Osteoblast (primary cell): ENCODE data around the gene IL3RA. TPM values are rescaled to one million over a fixed set of nuclear protein-coding genes. Genes with fewer than 3 reads are reported as not detected.
"Not testable (repeated sequence)": the region's sequence is repeated elsewhere in the genome, so short reads cannot be mapped to it uniquely, and the experiment has no call there.

ENCODE experiments used
- DNase-seq: peaks from one replicate; pipeline ENCODE4 v3.0.0; 2011; ENCODE audit warnings: low spot score, mixed read lengths; ENCODE audit not compliant: insufficient read length; ENCODE audit errors: missing footprints
- H2AFZ ChIP-seq: 2 replicates; pipeline ENCODE4 v1.6.0; 2011; ENCODE audit warnings: mild to moderate bottlenecking, low read length
- H3K27ac ChIP-seq: 2 replicates; pipeline ENCODE4 v1.5.1; 2011; ENCODE audit warnings: mild to moderate bottlenecking, low read depth, low read length, moderate library complexity
- H3K27me3 ChIP-seq: 2 replicates; pipeline ENCODE4 v1.6.0; 2012; ENCODE audit warnings: mild to moderate bottlenecking, control low read depth, inconsistent platforms, low read length, moderate library complexity; ENCODE audit not compliant: insufficient read depth
- H3K36me3 ChIP-seq: 2 replicates; pipeline ENCODE4 v1.5.1; 2011; ENCODE audit warnings: mild to moderate bottlenecking, low read length, control low read depth, moderate library complexity; ENCODE audit not compliant: insufficient read depth
- H3K4me1 ChIP-seq: 2 replicates; pipeline ENCODE4 v1.5.1; 2011; ENCODE audit warnings: mild to moderate bottlenecking, low read length, control low read depth, moderate library complexity; ENCODE audit not compliant: insufficient read depth
- H3K4me2 ChIP-seq: 2 replicates; pipeline ENCODE4 v1.6.0; 2011; ENCODE audit warnings: mild to moderate bottlenecking, low read length; ENCODE audit not compliant: insufficient read depth
- H3K4me3 ChIP-seq: fragments of 200-600 bp; sonication (generic); 3 replicates; pipeline ENCODE4 v1.5.1; 2012; ENCODE audit warnings: mild to moderate bottlenecking, low read length, inconsistent platforms; ENCODE audit not compliant: insufficient read depth
- H3K79me2 ChIP-seq: 2 replicates; pipeline ENCODE4 v1.6.0; 2012; ENCODE audit warnings: mild to moderate bottlenecking, low read length, control low read depth, inconsistent platforms; ENCODE audit not compliant: insufficient read depth
- H3K9me3 ChIP-seq: 2 replicates; pipeline ENCODE4 v1.5.1; 2011; ENCODE audit warnings: low read depth, low read length, control low read depth
- H4K20me1 ChIP-seq: 2 replicates; pipeline ENCODE4 v1.6.0; 2012; ENCODE audit warnings: mild to moderate bottlenecking, low read length, control low read depth; ENCODE audit not compliant: insufficient read depth
- CTCF ChIP-seq: IDR thresholded peaks from 2 replicates; pipeline ENCODE4 v1.5.1; 2011; ENCODE audit warnings: mild to moderate bottlenecking, low read depth, low read length, moderate library complexity; ENCODE audit errors: extremely low read depth
- total RNA-seq: library from RNA; depleted of rRNA; stranded (reverse); fragments of >200 nt; gene quantifications from 2 replicates; pipeline ENCODE4 v1.2.3, GENCODE V29; 2012

The IL3RA gene
- total RNA-seq, 1 donor: 0.72 TPM

DNA sequence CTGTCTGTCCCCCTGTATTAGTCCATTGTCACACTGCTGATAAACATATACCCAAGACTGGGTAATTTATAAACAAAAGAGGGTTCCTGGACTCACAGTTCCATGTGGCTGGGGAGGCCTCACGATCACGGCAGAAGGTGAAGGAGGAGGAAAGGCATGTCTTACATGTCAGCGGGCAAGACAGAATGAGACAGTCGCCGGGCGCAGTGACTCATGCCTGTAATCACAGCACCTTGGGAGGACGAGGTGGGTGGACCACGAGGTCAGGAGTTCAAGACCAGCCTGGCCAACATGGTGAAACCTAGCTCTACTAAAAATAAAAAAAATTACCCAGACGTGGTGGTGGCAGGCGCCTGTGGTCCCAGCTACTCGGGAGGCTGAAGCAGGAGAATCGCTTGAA lies 24.7 kb downstream of the IL3RA start:
- Histone ChIP-seq H3K79me2 (no peaks in the 10 kb centered on the region), H3K36me3 (no peaks in the 10 kb centered on the region), H3K4me2 (no peak overlapping the region), H2AFZ (no peak overlapping the region), H3K27me3 (no peaks in the 10 kb centered on the region), H4K20me1 (no peaks in the 10 kb centered on the region), H3K27ac (no peak overlapping the region), H3K4me3 (no peak overlapping the region), H3K4me1 (no peaks in the 10 kb centered on the region), H3K9me3 (no peaks in the 10 kb centered on the region)
- TF ChIP-seq CTCF: no peak
- DNase-seq: no peak

GRCh38 chrX:1361910-1362309 lies 25.3 kb downstream of the IL3RA start:
- H3K36me3 ChIP-seq: no peaks in the 10 kb centered on the region
- no peak overlapping the region for H3K27ac ChIP-seq

GRCh38 chrX:1366363-1366762 lies 29.8 kb downstream of the IL3RA start:
- DNase-seq, H2AFZ ChIP-seq, H3K36me3 ChIP-seq, H3K27me3 ChIP-seq, H3K9me3 ChIP-seq, H3K79me2 ChIP-seq, H3K4me2 ChIP-seq, H3K4me3 ChIP-seq, H3K27ac ChIP-seq, H3K4me1 ChIP-seq, H4K20me1 ChIP-seq: not testable (repeated sequence)

More at GRCh38 chrX:1361910-1362309, 25.3 kb downstream of the IL3RA start:
- DNase-seq: no peak
- no peaks in the 10 kb centered on the region for H3K9me3 ChIP-seq
- H3K27me3 ChIP-seq: no peaks in the 10 kb centered on the region
- no peaks in the 10 kb centered on the region for H4K20me1 ChIP-seq
- no peak overlapping the region for H3K4me2 ChIP-seq
- H3K4me1 ChIP-seq: no peaks in the 10 kb centered on the region
- no peak overlapping the region for H2AFZ ChIP-seq
- H3K79me2 ChIP-seq: no peaks in the 10 kb centered on the region
- no peak for TF ChIP-seq CTCF
- H3K4me3 ChIP-seq: no peak overlapping the region

GRCh38 chrX:1368385-1368698 lies 31.8 kb downstream of the IL3RA start:
- no peaks in the 10 kb centered on the region for H3K4me1 ChIP-seq
- no peaks in the 10 kb centered on the region for H3K36me3 ChIP-seq
- H2AFZ ChIP-seq: no peak overlapping the region
- no peak for TF ChIP-seq CTCF
- no peaks in the 10 kb centered on the region for H4K20me1 ChIP-seq
- no peak overlapping the region for H3K4me3 ChIP-seq
- H3K79me2 ChIP-seq: no peaks in the 10 kb centered on the region
- no peak for DNase-seq
- no peak overlapping the region for H3K4me2 ChIP-seq
- no peaks in the 10 kb centered on the region for H3K9me3 ChIP-seq
- no peak overlapping the region for H3K27ac ChIP-seq
- no peaks in the 10 kb centered on the region for H3K27me3 ChIP-seq
